SK-N-SH (cell line): Measurements from ENCODE around the gene OTOA.
"Not testable (repeated sequence)": the region's sequence is repeated elsewhere in the genome, so short reads cannot be mapped to it uniquely, and the experiment has no call there.

Source experiments
- EZH2phosphoT487 ChIP-seq: fragments of 200-600 bp; sonication (generic); IDR thresholded peaks from 2 replicates; pipeline ENCODE4 v1.6.1; 2017; ENCODE audit warnings: low read depth, mixed run types, mild to moderate bottlenecking, antibody characterized with exemption, moderate library complexity, borderline replicate concordance
- FOSL2 ChIP-seq: IDR thresholded peaks from 2 replicates; pipeline ENCODE4 v1.4.0; 2012; ENCODE audit warnings: low read depth, mild to moderate bottlenecking, moderate library complexity, borderline replicate concordance
- NFIC ChIP-seq: IDR thresholded peaks from 2 replicates; pipeline ENCODE4 v1.4.0; 2012; ENCODE audit warnings: borderline replicate concordance
- RXRA ChIP-seq: IDR thresholded peaks from 2 replicates; pipeline ENCODE4 v1.4.0; 2012; ENCODE audit warnings: low read depth, mild to moderate bottlenecking, borderline replicate concordance
- TAF1 ChIP-seq: IDR thresholded peaks from 2 replicates; pipeline ENCODE4 v1.6.1; 2012; ENCODE audit warnings: low read depth, mild to moderate bottlenecking, low read length, moderate library complexity, borderline replicate concordance
- TCF12 ChIP-seq: IDR thresholded peaks from 2 replicates; pipeline ENCODE4 v1.4.0; 2012
- TF ChIP-seq, protein P1 (sequence below): fragments of 200-600 bp; sonication (generic); IDR thresholded peaks from 2 replicates; pipeline ENCODE4 v1.6.1; 2017; ENCODE audit warnings: antibody characterized with exemption, mild to moderate bottlenecking, moderate library complexity

DNA sequence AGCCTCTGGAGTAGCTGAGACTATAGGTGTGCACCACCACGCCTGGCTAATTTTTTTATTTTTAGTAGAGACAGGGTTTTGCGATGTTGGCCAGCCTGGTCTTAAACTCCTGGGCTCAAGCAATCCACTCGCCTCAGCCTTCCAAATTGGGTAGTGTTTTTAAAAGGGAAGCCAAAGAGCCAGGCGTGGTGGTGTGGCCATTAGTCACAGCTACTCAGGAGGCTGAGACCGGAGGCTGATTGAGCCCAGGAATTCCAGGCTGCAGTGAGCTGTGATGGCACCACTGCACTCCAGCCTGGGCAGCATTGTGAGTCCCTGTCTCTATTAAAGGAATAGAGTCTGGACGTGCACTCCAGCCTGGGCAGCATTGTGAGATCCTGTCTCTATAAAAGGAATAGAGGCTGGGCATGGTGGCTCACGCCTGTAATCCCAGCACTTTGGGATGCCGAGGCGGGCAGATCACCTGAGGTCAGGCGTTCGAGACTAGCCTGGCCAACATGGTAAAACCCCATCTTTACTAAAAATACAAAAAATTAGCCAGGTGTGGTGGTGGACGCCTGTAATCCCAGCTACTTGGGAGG is 13.9 kb upstream of the OTOA start:
- not testable (repeated sequence) for TF ChIP-seq FOSL2, TAF1, NFIC, TCF12, EZH2phosphoT487, RXRA
- TF ChIP-seq, protein P1, sequence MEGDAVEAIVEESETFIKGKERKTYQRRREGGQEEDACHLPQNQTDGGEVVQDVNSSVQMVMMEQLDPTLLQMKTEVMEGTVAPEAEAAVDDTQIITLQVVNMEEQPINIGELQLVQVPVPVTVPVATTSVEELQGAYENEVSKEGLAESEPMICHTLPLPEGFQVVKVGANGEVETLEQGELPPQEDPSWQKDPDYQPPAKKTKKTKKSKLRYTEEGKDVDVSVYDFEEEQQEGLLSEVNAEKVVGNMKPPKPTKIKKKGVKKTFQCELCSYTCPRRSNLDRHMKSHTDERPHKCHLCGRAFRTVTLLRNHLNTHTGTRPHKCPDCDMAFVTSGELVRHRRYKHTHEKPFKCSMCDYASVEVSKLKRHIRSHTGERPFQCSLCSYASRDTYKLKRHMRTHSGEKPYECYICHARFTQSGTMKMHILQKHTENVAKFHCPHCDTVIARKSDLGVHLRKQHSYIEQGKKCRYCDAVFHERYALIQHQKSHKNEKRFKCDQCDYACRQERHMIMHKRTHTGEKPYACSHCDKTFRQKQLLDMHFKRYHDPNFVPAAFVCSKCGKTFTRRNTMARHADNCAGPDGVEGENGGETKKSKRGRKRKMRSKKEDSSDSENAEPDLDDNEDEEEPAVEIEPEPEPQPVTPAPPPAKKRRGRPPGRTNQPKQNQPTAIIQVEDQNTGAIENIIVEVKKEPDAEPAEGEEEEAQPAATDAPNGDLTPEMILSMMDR: not testable (repeated sequence)
